ENCODE data around the gene ADAM12. TPM values are rescaled to one million over a fixed set of nuclear protein-coding genes. Genes with fewer than 3 reads are reported as not detected.

The ADAM12 gene
- total RNA-seq, 1 experiment from 2014 or later, result not detected

GRCh38 chr10:126270111-126270510, 118.2 kb downstream of the ADAM12 start:
- no peaks in the 10 kb centered on the region for H3K79me2 ChIP-seq (ENCODE audit: insufficient read depth, low read length)
- no peaks in the 10 kb centered on the region for H3K36me3 ChIP-seq (ENCODE audit: control insufficient read depth in 1 of 2, insufficient read depth in 2 of 2, low read length in 2 of 2)
- POLR2A ChIA-PET, result no interaction called here
- H2AFZ ChIP-seq (ENCODE audit: low read depth, low read length, poor library complexity, severe bottlenecking), result no peak overlapping the region
- H3K4me2 ChIP-seq (ENCODE audit: low read length), result no peak overlapping the region
- no peak overlapping the region for H3K27ac ChIP-seq (ENCODE audit: low read depth, low read length)
- H4K20me1 ChIP-seq (ENCODE audit: insufficient read depth), result no peaks in the 10 kb centered on the region
- RAD21 ChIA-PET (ENCODE audit: low non-redundant PET in 1 of 2, low total read pairs in 2 of 2, uncharacterized antibody in 2 of 2, unreplicated experiment in 2 of 2), result no interaction called here
- peaks cover 42% of the 10 kb centered on the region for H3K27me3 ChIP-seq (ENCODE audit: insufficient read depth, low read length)
- CTCF ChIA-PET, result no interaction called here
- DNase-seq (ENCODE audit: low read depth, low spot score), result no peak
- H3K9me3 ChIP-seq (ENCODE audit: control insufficient read depth in 1 of 2, insufficient read depth in 1 of 2, low read depth in 1 of 2, low read length in 2 of 2), result no peaks in the 10 kb centered on the region
- H3K4me3 ChIP-seq (replicated peaks in 1 of 2; ENCODE audit: low read depth in 1 of 2, low read length in 2 of 2), result no peak overlapping the region
- TF ChIP-seq POLR2AphosphoS5 (IDR thresholded peaks at IDR 0.05; ENCODE audit: low read depth, low read length), result no peak
- TF ChIP-seq JUND (IDR thresholded peaks at IDR 0.05), result no peak
- TF ChIP-seq CBX3 (IDR thresholded peaks at IDR 0.05; ENCODE audit: low read depth), result no peak
- no peak for TF ChIP-seq ATF3 (IDR thresholded peaks at IDR 0.05)
- no peak for TF ChIP-seq POLR2A (IDR thresholded peaks at IDR 0.05; ENCODE audit: borderline replicate concordance, extremely low read depth, insufficient read depth, insufficient read length)
- no peak for TF ChIP-seq ZNF274 (IDR thresholded peaks at IDR 0.05; ENCODE audit: low read depth, low read length)
- no peak for TF ChIP-seq YY1 (IDR thresholded peaks at IDR 0.05; ENCODE audit: extremely low read depth, insufficient replicate concordance, low read depth, low read length)
- no peak for TF ChIP-seq ZFX (IDR thresholded peaks at IDR 0.05)
- no peak for TF ChIP-seq CEBPB (IDR thresholded peaks at IDR 0.05; ENCODE audit: low read depth)
- TF ChIP-seq, protein P1, sequence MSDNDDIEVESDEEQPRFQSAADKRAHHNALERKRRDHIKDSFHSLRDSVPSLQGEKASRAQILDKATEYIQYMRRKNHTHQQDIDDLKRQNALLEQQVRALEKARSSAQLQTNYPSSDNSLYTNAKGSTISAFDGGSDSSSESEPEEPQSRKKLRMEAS (IDR thresholded peaks at IDR 0.05), result no peak
- TF ChIP-seq TCF7L2 (IDR thresholded peaks at IDR 0.05; ENCODE audit: borderline replicate concordance, extremely low read depth, insufficient read depth, insufficient read length), result no peak
- TF ChIP-seq SP1 (IDR thresholded peaks at IDR 0.05; ENCODE audit: low read depth), result no peak
- TF ChIP-seq SIN3A (IDR thresholded peaks at IDR 0.05; ENCODE audit: low read depth), result no peak
- no peak for TF ChIP-seq FOSL1 (IDR thresholded peaks at IDR 0.05; ENCODE audit: low read depth)
- TF ChIP-seq, protein P2, sequence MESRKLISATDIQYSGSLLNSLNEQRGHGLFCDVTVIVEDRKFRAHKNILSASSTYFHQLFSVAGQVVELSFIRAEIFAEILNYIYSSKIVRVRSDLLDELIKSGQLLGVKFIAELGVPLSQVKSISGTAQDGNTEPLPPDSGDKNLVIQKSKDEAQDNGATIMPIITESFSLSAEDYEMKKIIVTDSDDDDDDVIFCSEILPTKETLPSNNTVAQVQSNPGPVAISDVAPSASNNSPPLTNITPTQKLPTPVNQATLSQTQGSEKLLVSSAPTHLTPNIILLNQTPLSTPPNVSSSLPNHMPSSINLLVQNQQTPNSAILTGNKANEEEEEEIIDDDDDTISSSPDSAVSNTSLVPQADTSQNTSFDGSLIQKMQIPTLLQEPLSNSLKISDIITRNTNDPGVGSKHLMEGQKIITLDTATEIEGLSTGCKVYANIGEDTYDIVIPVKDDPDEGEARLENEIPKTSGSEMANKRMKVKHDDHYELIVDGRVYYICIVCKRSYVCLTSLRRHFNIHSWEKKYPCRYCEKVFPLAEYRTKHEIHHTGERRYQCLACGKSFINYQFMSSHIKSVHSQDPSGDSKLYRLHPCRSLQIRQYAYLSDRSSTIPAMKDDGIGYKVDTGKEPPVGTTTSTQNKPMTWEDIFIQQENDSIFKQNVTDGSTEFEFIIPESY (IDR thresholded peaks at IDR 0.05; ENCODE audit: extremely low read depth, insufficient replicate concordance, low read length), result no peak
- no peak for TF ChIP-seq EGR1 (IDR thresholded peaks at IDR 0.05; ENCODE audit: low read depth)
- H3K9me2 ChIP-seq (ENCODE audit: insufficient read depth), result no peaks in the 10 kb centered on the region
- H3K9ac ChIP-seq (ENCODE audit: low read length), result no peak overlapping the region
- no TSS peak for BruUV-seq (replicated peaks)
- no peak for ATAC-seq
- H3K4me1 ChIP-seq (ENCODE audit: control insufficient read depth in 1 of 2, insufficient read depth in 2 of 2, low read length in 2 of 2), result no peaks in the 10 kb centered on the region
- intact Hi-C loops (cut with micrococcal nuclease), result no loop called here
